Breast epithelium (tissue), 4 donors: ENCODE measurements around the gene NDUFS6. TPM values are rescaled to one million over a fixed set of nuclear protein-coding genes. Genes with fewer than 3 reads are reported as not detected.

Experiments
- DNase-seq, 2 donors: peaks; one replicate each; pipeline ENCODE4 v3.0.0-alpha.2; 2019; ENCODE audit warnings: low spot score in 2 of 2
- H3K27ac ChIP-seq, 2 donors: fragments of 200-600 bp; sonication (generic) in 1 of 2; one replicate each; pipeline ENCODE4 v1.5.1; 2016 to 2019; ENCODE audit warnings: mild to moderate bottlenecking in 1 of 2
- H3K27me3 ChIP-seq, 2 donors: fragments of 200-600 bp; sonication (generic) in 1 of 2; one replicate each; pipeline versions ENCODE4 v1.5.1 to v1.6.0; 2017 to 2019; ENCODE audit warnings: control low read depth in 1 of 2, mild to moderate bottlenecking in 1 of 2
- H3K36me3 ChIP-seq: fragments of 200-600 bp; one replicate; pipeline ENCODE4 v1.5.1; 2019
- H3K4me1 ChIP-seq, 2 donors: fragments of 200-600 bp; sonication (generic); one replicate each; pipeline ENCODE4 v1.5.1; 2016 to 2019; ENCODE audit warnings: control low read depth in 1 of 2
- H3K4me3 ChIP-seq, 3 donors: fragments of 200-600 bp; sonication (generic); 1 replicate in 2 of 3; 2 replicates in 1 of 3; pipeline ENCODE4 v1.5.1; 2016 to 2019; ENCODE audit warnings: mild to moderate bottlenecking in 3 of 3, moderate library complexity in 2 of 3
- H3K9me3 ChIP-seq, 2 donors: fragments of 200-600 bp; sonication (generic) in 1 of 2; one replicate each; pipeline ENCODE4 v1.5.1; 2016 to 2019; ENCODE audit warnings: control low read depth in 1 of 2
- CTCF ChIP-seq, 3 donors: fragments of 450-650 bp; IDR thresholded peaks; one replicate each; pipeline ENCODE4 v1.5.1; 2016 to 2017; ENCODE audit warnings: antibody characterized with exemption in 3 of 3, mild to moderate bottlenecking in 3 of 3, moderate library complexity in 3 of 3
- POLR2A ChIP-seq: fragments of 450-650 bp; IDR thresholded peaks from one replicate; pipeline ENCODE4 v1.6.1; 2016; ENCODE audit warnings: antibody characterized with exemption, mild to moderate bottlenecking, moderate library complexity
- POLR2AphosphoS5 ChIP-seq, 3 donors: sonication (generic); formaldehyde crosslinking; IDR thresholded peaks; one replicate each; pipeline ENCODE4 v1.6.1; 2017; ENCODE audit warnings: antibody characterized with exemption in 3 of 3
- intact Hi-C: fragments of 100-400 bp; cut with DNase I; formaldehyde crosslinking; loops from one replicate; pipeline ENCODE4 v1.15.1; 2023; ENCODE audit warnings: low total_unique reads
- total RNA-seq, 3 donors: library from RNA; depleted of rRNA; stranded (reverse); fragments of >200 nt; gene quantifications; one replicate each; pipeline ENCODE4 v1.1.0, GENCODE V29; 2016

NDUFS6 gene
- total RNA-seq, 3 donors from 2014 or later, result 37.9 to 68.8 (median 48.0) TPM

- Histone ChIP-seq H3K36me3 (no peaks in the 10 kb centered on the region), H3K4me1 (no peaks in the 10 kb centered on the region), H3K27ac (no peak overlapping the region), H3K9me3 (no peaks in the 10 kb centered on the region), H3K27me3 (no peaks in the 10 kb centered on the region), H3K4me3 (no peak overlapping the region)
- intact Hi-C loops, result no loop called here
- no peak for TF ChIP-seq CTCF (IDR thresholded peaks at IDR 0.05)
- no peak for TF ChIP-seq POLR2A
- no peak for TF ChIP-seq POLR2AphosphoS5 (IDR thresholded peaks at IDR 0.05)
- peak in 1 of 2 donors; percentile 14 for DNase-seq
Observed at GRCh38 chr5:1782385-1783215, 18.6 kb upstream of the NDUFS6 start.

- Histone ChIP-seq H3K27ac (no peak overlapping the region), H3K36me3 (no peaks in the 10 kb centered on the region), H3K27me3 (no peaks in the 10 kb centered on the region), H3K9me3 (no peaks in the 10 kb centered on the region), H3K4me1 (no peaks in the 10 kb centered on the region), H3K4me3 (no peak overlapping the region)
- DNase-seq, result peak in 1 of 2 donors; percentile 25
- intact Hi-C loops, result no loop called here
- TF ChIP-seq POLR2AphosphoS5 (IDR thresholded peaks at IDR 0.05) (no peak), CTCF (IDR thresholded peaks at IDR 0.05) (no peak), POLR2A (no peak)
Observed at GRCh38 chr5:1783216-1783554, 18.0 kb upstream of the NDUFS6 start.

- Histone ChIP-seq H3K27me3 (no peaks in the 10 kb centered on the region), H3K4me3 (no peak overlapping the region), H3K27ac (no peak overlapping the region), H3K9me3 (no peaks in the 10 kb centered on the region), H3K4me1 (no peaks in the 10 kb centered on the region), H3K36me3 (no peaks in the 10 kb centered on the region)
- TF ChIP-seq POLR2A, result no peak
- TF ChIP-seq CTCF (IDR thresholded peaks at IDR 0.05), result no peak
- TF ChIP-seq POLR2AphosphoS5 (IDR thresholded peaks at IDR 0.05), result no peak
- intact Hi-C loops, result no loop called here
- no peak for DNase-seq
Observed at GRCh38 chr5:1784197-1785050, 16.8 kb upstream of the NDUFS6 start.

- TF ChIP-seq POLR2AphosphoS5 (IDR thresholded peaks at IDR 0.05), result no peak
- no peak for TF ChIP-seq CTCF (IDR thresholded peaks at IDR 0.05)
- TF ChIP-seq POLR2A, result no peak
- Histone ChIP-seq H3K4me1 (no peaks in the 10 kb centered on the region), H3K27me3 (no peaks in the 10 kb centered on the region), H3K27ac (no peak overlapping the region), H3K4me3 (no peak overlapping the region), H3K36me3 (no peaks in the 10 kb centered on the region), H3K9me3 (no peaks in the 10 kb centered on the region)
- no peak for DNase-seq
- intact Hi-C loops, result no loop called here
Observed at GRCh38 chr5:1785062-1785461, 16.1 kb upstream of the NDUFS6 start.

- no peak overlapping the region for H3K4me3 ChIP-seq
- no peaks in the 10 kb centered on the region for H3K4me1 ChIP-seq
- intact Hi-C loops, result no loop called here
- no peak overlapping the region for H3K27ac ChIP-seq
- no peak for DNase-seq
- H3K36me3 ChIP-seq, result no peaks in the 10 kb centered on the region
- H3K9me3 ChIP-seq, result no peaks in the 10 kb centered on the region
- H3K27me3 ChIP-seq, result no peaks in the 10 kb centered on the region
- TF ChIP-seq CTCF (IDR thresholded peaks at IDR 0.05) (no peak), POLR2A (no peak), POLR2AphosphoS5 (IDR thresholded peaks at IDR 0.05) (no peak)
Observed at GRCh38 chr5:1785984-1786383, 15.2 kb upstream of the NDUFS6 start.
